Thoracic aorta (tissue), 2 donors: ENCODE results near the gene PRDM1. TPM values are rescaled to one million over a fixed set of nuclear protein-coding genes. Genes with fewer than 3 reads are reported as not detected.

ENCODE experiments used
- ATAC-seq: fragments of 150-250 bp; one replicate; pipeline ENCODE4 v1.8.0; 2017; ENCODE audit warnings: low read depth; ENCODE audit not compliant: insufficient number of reproducible peaks, low FRiP score
- DNase-seq: peaks from one replicate; pipeline ENCODE4 v3.0.0-alpha.2; 2020; ENCODE audit warnings: low spot score
- H3K27ac ChIP-seq, 2 donors: fragments of 200-600 bp; sonication (generic); 1 replicate in 1 of 2; 2 replicates in 1 of 2; pipeline ENCODE4 v1.5.1; 2016; ENCODE audit warnings: mild to moderate bottlenecking in 2 of 2, moderate library complexity in 2 of 2
- H3K27me3 ChIP-seq: fragments of 200-600 bp; sonication (generic); replicated peaks from 2 replicates; pipeline ENCODE4 v1.6.0; 2016; ENCODE audit warnings: mild to moderate bottlenecking; ENCODE audit not compliant: insufficient read depth
- H3K36me3 ChIP-seq: fragments of 200-600 bp; sonication (generic); one replicate; pipeline ENCODE4 v1.5.1; 2016
- H3K4me1 ChIP-seq, 2 donors: fragments of 200-600 bp; sonication (generic); 1 replicate in 1 of 2; 2 replicates in 1 of 2; pipeline versions ENCODE4 v1.5.1 to v1.6.0; 2016; ENCODE audit warnings: low read depth in 2 of 2, mild to moderate bottlenecking in 1 of 2; ENCODE audit not compliant: control insufficient read depth in 1 of 2
- H3K4me3 ChIP-seq: fragments of 200-600 bp; sonication (generic); 2 replicates; pipeline ENCODE4 v1.5.1; 2016; ENCODE audit warnings: mild to moderate bottlenecking
- H3K9me3 ChIP-seq: fragments of 200-600 bp; sonication (generic); 2 replicates; pipeline ENCODE4 v1.5.1; 2016
- CTCF ChIP-seq: fragments of 200-600 bp; sonication (generic); IDR thresholded peaks from one replicate; pipeline ENCODE4 v1.5.1; 2019; ENCODE audit warnings: antibody characterized with exemption
- total RNA-seq, 2 donors: library from RNA; depleted of rRNA; stranded (reverse); fragments of >200 nt; gene quantifications; one replicate each; pipeline versions ENCODE4 v1.1.0 to v1.2.3, GENCODE V29; 2016

PRDM1 gene
- total RNA-seq, 2 donors from 2014 or later, result 4.1 to 7.9 TPM

- ATAC-seq (no peak), DNase-seq (no peak)
- Histone ChIP-seq H3K4me3 (no peak overlapping the region), H3K9me3 (no peaks in the 10 kb centered on the region), H3K4me1 (no peaks in the 10 kb centered on the region), H3K27ac (no peak overlapping the region), H3K36me3 (no peaks in the 10 kb centered on the region), H3K27me3 (no peaks in the 10 kb centered on the region)
- TF ChIP-seq CTCF, result no peak
Measured at GRCh38 chr6:106053484-106054205, 32.5 kb upstream of the PRDM1 start.

GRCh38 chr6:106055489-106055888, 30.6 kb upstream of the PRDM1 start:
- Histone ChIP-seq H3K9me3 (no peaks in the 10 kb centered on the region), H3K4me3 (no peak overlapping the region), H3K36me3 (no peaks in the 10 kb centered on the region), H3K27me3 (no peaks in the 10 kb centered on the region), H3K27ac (no peak overlapping the region), H3K4me1 (no peaks in the 10 kb centered on the region)
- DNase-seq (no peak), ATAC-seq (no peak)
- no peak for TF ChIP-seq CTCF

- H3K4me3 ChIP-seq, result no peak overlapping the region
- no peaks in the 10 kb centered on the region for H3K36me3 ChIP-seq
- no peaks in the 10 kb centered on the region for H3K4me1 ChIP-seq
- no peaks in the 10 kb centered on the region for H3K27me3 ChIP-seq
- DNase-seq, result no peak
- H3K27ac ChIP-seq, result no peak overlapping the region
- H3K9me3 ChIP-seq, result no peaks in the 10 kb centered on the region
- TF ChIP-seq CTCF, result no peak
- no peak for ATAC-seq
Measured at GRCh38 chr6:106056060-106056745, 29.9 kb upstream of the PRDM1 start.

- TF ChIP-seq CTCF, result no peak
- Histone ChIP-seq H3K27me3 (no peaks in the 10 kb centered on the region), H3K4me3 (no peak overlapping the region), H3K9me3 (no peaks in the 10 kb centered on the region), H3K36me3 (no peaks in the 10 kb centered on the region), H3K27ac (no peak overlapping the region), H3K4me1 (no peaks in the 10 kb centered on the region)
- no peak for DNase-seq
- no peak for ATAC-seq
Measured at GRCh38 chr6:106056746-106057390, 29.3 kb upstream of the PRDM1 start.

GRCh38 chr6:106059331-106059730, 26.8 kb upstream of the PRDM1 start:
- Histone ChIP-seq H3K36me3 (no peaks in the 10 kb centered on the region), H3K9me3 (no peaks in the 10 kb centered on the region), H3K4me1 (no peaks in the 10 kb centered on the region), H3K27me3 (no peaks in the 10 kb centered on the region), H3K27ac (no peak overlapping the region), H3K4me3 (no peak overlapping the region)
- ATAC-seq (no peak), DNase-seq (no peak)
- TF ChIP-seq CTCF, result no peak
